BJ (cell line): ENCODE measurements around the gene PRKG2. TPM values are rescaled to one million over a fixed set of nuclear protein-coding genes. Genes with fewer than 3 reads are reported as not detected.
"Not testable (repeated sequence)": the region's sequence is repeated elsewhere in the genome, so short reads cannot be mapped to it uniquely, and the experiment has no call there.

ENCODE experiments used
- CTCF ChIA-PET: fragments of 350-600 bp; formaldehyde crosslinking; extraction: SDS; loops from one replicate; lab custom pipeline; 2021; ENCODE audit warnings: antibody characterized with exemption, inconsistent platforms; lab: Yijun Ruan, JAX
- POLR2A ChIA-PET: fragments of 300-600 bp; sonication (Branson Sonifier 250); formaldehyde crosslinking; extraction: SDS; loops from one replicate; lab custom pipeline; 2021; ENCODE audit warnings: antibody characterized with exemption; lab: Charles Lee
- DNase-seq: peaks from one replicate; pipeline ENCODE4 v3.0.0-alpha.2; 2011; ENCODE audit warnings: low read depth
- H3K27me3 ChIP-seq: 2 replicates; pipeline ENCODE4 v1.6.0; 2011; ENCODE audit warnings: low read length; ENCODE audit not compliant: control insufficient read depth, insufficient read depth
- H3K36me3 ChIP-seq: 2 replicates; pipeline ENCODE4 v1.5.1; 2011; ENCODE audit warnings: low read length; ENCODE audit not compliant: control insufficient read depth, insufficient read depth
- H3K4me3 ChIP-seq: 2 replicates; pipeline ENCODE4 v1.5.1; 2011; ENCODE audit warnings: low read depth, mild to moderate bottlenecking, control low read depth, low read length
- CTCF ChIP-seq: IDR thresholded peaks from 2 replicates; pipeline ENCODE4 v1.5.1; 2011; ENCODE audit warnings: low read depth, mild to moderate bottlenecking, control low read depth, inconsistent platforms, low read length, moderate library complexity; ENCODE audit not compliant: insufficient read depth
- polyA plus RNA-seq: library from polyadenylated mRNA; depleted of rRNA; stranded (reverse); fragments of >200 nt; gene quantifications from 2 replicates; pipeline ENCODE4 v1.2.3, GENCODE V29; 2011

Gene PRKG2
- polyA plus RNA-seq, 1 experiment, result 0.16 TPM

GRCh38 chr4:81225252-81225651 lies 10.2 kb upstream of the PRKG2 start:
- ChIA-PET CTCF (interaction anchor here (0.7 kb wide), 1 partner anchor 31 kb away, joined by 3 read pairs; no protein-coding TSS in a partner anchor), POLR2A (no interaction called here)
- H3K4me3 ChIP-seq, result no peak overlapping the region
- no peak for DNase-seq
- TF ChIP-seq CTCF, result no peak
- H3K27me3 ChIP-seq, result peaks cover 1% of the 10 kb centered on the region; the same call in 1 of the 2 replicates
- H3K36me3 ChIP-seq, result no peaks in the 10 kb centered on the region

GRCh38 chr4:81222082-81222472 lies 7.1 kb upstream of the PRKG2 start:
- H3K36me3 ChIP-seq, CTCF ChIA-PET, POLR2A ChIA-PET, H3K27me3 ChIP-seq, DNase-seq, H3K4me3 ChIP-seq: not testable (repeated sequence)

GRCh38 chr4:81221303-81222081 lies 6.5 kb upstream of the PRKG2 start:
- POLR2A ChIA-PET, result no interaction called here

GRCh38 chr4:81220271-81220670 lies 5.2 kb upstream of the PRKG2 start:
- ChIA-PET CTCF (interaction anchor here (1.5 kb wide), 1 partner anchor 8 kb away, joined by 5 read pairs; no protein-coding TSS in a partner anchor), POLR2A (no interaction called here)
- H3K36me3 ChIP-seq, result no peaks in the 10 kb centered on the region
- peaks cover 9% of the 10 kb centered on the region for H3K27me3 ChIP-seq
- no peak for DNase-seq
- H3K4me3 ChIP-seq, result no peak overlapping the region
- no peak for TF ChIP-seq CTCF

More at GRCh38 chr4:81221303-81222081, 6.5 kb upstream of the PRKG2 start:
- no peak overlapping the region for H3K4me3 ChIP-seq
- no peaks in the 10 kb centered on the region for H3K36me3 ChIP-seq
- no peak for TF ChIP-seq CTCF
- DNase-seq, result no peak
- CTCF ChIA-PET, result interaction anchor here (0.8 to 1.5 kb wide), 2 partner anchors 10 to 39 kb away, joined by 3 to 5 read pairs; no protein-coding TSS in a partner anchor
- H3K27me3 ChIP-seq, result peaks cover 5% of the 10 kb centered on the region

GRCh38 chr4:81218206-81218605 lies 3.2 kb upstream of the PRKG2 start:
- no peak for DNase-seq
- Histone ChIP-seq H3K36me3 (no peaks in the 10 kb centered on the region), H3K4me3 (no peak overlapping the region), H3K27me3 (peaks cover 19% of the 10 kb centered on the region)
- ChIA-PET CTCF (no interaction called here), POLR2A (no interaction called here)
- TF ChIP-seq CTCF, result no peak
